Nephron (organoid): Measurements from ENCODE around the gene SCP2.

Source experiments
- H3K27ac Mint-ChIP-seq, 3 experiments: 2 replicates each; pipeline ENCODE4 v1.8.0; 2020; ENCODE audit warnings: mixed read lengths in 3 of 3, mild to moderate bottlenecking in 2 of 3, moderate library complexity in 1 of 3
- H3K27me3 Mint-ChIP-seq: 2 replicates; pipeline ENCODE4 v1.8.0; 2021; ENCODE audit warnings: low read depth, mild to moderate bottlenecking, moderate library complexity, mixed read lengths
- H3K36me3 Mint-ChIP-seq: 2 replicates; pipeline ENCODE4 v1.8.0; 2020; ENCODE audit warnings: low read depth, mixed read lengths
- H3K4me1 Mint-ChIP-seq: 2 replicates; pipeline ENCODE4 v1.8.0; 2020; ENCODE audit warnings: mixed read lengths
- H3K4me3 Mint-ChIP-seq, 3 experiments: 2 replicates each; pipeline ENCODE4 v1.8.0; 2020; ENCODE audit warnings: mild to moderate bottlenecking in 3 of 3, mixed read lengths in 3 of 3, moderate library complexity in 2 of 3
- H3K9me3 Mint-ChIP-seq: 2 replicates; pipeline ENCODE4 v1.8.0; 2020; ENCODE audit warnings: mixed read lengths
- TF ChIP-seq, protein P1 (sequence below), 3 experiments: fragments of 200-600 bp; sonication (generic); IDR thresholded peaks; one replicate each; pipeline ENCODE4 v1.5.0; 2021; ENCODE audit warnings: antibody characterized with exemption in 3 of 3; ENCODE audit not compliant: unreplicated experiment in 3 of 3

Gene SCP2

DNA sequence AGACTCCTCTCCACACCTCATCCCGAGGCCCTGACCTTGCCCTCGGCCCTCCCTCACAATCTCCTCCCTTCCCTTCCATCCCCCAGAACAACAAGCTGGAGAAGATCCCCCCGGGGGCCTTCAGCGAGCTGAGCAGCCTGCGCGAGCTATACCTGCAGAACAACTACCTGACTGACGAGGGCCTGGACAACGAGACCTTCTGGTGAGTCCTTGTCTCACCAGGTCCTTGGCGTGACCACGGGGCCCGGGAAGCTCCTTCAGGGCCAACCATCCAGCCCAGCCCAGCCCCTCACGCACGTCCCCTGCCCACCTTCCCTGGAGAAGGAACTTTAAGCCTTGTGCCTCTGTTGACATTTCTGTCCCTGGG lies 150.5 kb downstream of the SCP2 start:
- Mint-ChIP-seq H3K4me1 (peaks cover 3% of the 10 kb centered on the region), H3K27me3 (peaks cover 8% of the 10 kb centered on the region), H3K27ac (no peak overlapping the region), H3K9me3 (no peaks in the 10 kb centered on the region), H3K36me3 (no peaks in the 10 kb centered on the region), H3K4me3 (no peak overlapping the region)
- TF ChIP-seq, protein P1, sequence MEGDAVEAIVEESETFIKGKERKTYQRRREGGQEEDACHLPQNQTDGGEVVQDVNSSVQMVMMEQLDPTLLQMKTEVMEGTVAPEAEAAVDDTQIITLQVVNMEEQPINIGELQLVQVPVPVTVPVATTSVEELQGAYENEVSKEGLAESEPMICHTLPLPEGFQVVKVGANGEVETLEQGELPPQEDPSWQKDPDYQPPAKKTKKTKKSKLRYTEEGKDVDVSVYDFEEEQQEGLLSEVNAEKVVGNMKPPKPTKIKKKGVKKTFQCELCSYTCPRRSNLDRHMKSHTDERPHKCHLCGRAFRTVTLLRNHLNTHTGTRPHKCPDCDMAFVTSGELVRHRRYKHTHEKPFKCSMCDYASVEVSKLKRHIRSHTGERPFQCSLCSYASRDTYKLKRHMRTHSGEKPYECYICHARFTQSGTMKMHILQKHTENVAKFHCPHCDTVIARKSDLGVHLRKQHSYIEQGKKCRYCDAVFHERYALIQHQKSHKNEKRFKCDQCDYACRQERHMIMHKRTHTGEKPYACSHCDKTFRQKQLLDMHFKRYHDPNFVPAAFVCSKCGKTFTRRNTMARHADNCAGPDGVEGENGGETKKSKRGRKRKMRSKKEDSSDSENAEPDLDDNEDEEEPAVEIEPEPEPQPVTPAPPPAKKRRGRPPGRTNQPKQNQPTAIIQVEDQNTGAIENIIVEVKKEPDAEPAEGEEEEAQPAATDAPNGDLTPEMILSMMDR (IDR thresholded peaks at IDR 0.05; ENCODE audit: unreplicated experiment in 3 of 3), result no peak

DNA sequence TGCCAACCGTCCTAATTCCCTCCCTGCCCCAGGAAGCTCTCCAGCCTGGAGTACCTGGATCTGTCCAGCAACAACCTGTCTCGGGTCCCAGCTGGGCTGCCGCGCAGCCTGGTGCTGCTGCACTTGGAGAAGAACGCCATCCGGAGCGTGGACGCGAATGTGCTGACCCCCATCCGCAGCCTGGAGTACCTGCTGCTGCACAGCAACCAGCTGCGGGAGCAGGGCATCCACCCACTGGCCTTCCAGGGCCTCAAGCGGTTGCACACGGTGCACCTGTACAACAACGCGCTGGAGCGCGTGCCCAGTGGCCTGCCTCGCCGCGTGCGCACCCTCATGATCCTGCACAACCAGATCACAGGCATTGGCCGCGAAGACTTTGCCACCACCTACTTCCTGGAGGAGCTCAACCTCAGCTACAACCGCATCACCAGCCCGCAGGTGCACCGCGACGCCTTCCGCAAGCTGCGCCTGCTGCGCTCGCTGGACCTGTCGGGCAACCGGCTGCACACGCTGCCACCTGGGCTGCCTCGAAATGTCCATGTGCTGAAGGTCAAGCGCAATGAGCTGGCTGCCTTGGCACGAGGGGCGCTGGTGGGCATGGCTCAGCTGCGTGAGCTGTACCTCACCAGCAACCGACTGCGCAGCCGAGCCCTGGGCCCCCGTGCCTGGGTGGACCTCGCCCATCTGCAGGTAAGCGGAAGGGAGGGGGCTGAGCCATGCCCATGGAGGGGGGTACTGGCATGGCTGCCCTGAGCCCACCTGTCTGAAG lies 151.4 kb downstream of the SCP2 start:
- no peak overlapping the region for H3K27ac Mint-ChIP-seq
- TF ChIP-seq, protein P1 (IDR thresholded peaks at IDR 0.05; ENCODE audit: unreplicated experiment in 3 of 3), result no peak
- peaks cover 13% of the 10 kb centered on the region for H3K4me1 Mint-ChIP-seq
- H3K27me3 Mint-ChIP-seq, result peaks cover 11% of the 10 kb centered on the region
- H3K36me3 Mint-ChIP-seq, result no peaks in the 10 kb centered on the region
- H3K9me3 Mint-ChIP-seq, result no peaks in the 10 kb centered on the region
- H3K4me3 Mint-ChIP-seq, result no peak overlapping the region

DNA sequence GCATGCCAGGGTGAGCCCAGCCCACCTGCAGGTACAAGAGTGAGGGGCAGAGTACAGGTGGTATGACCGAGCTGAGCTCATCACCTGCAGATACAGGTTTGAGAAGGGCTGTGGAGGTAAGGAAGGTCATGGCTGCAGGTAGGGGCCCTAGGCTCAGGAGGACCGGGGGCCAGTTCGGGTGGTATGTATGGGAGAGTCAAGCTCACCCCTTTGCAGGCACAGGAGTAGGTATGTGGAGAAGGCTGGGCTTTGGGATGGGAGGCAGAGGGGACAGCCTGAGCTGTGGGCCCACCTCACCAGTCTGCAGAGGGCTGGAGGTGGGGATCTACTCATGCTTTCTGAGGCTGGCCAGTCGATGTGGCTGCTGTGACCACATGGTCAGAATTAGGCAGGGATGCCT lies 152.2 kb downstream of the SCP2 start:
- Mint-ChIP-seq H3K27ac (no peak overlapping the region), H3K4me3 (no peak overlapping the region), H3K36me3 (no peaks in the 10 kb centered on the region), H3K27me3 (peaks cover 16% of the 10 kb centered on the region), H3K4me1 (peaks cover 15% of the 10 kb centered on the region), H3K9me3 (no peaks in the 10 kb centered on the region)
- TF ChIP-seq, protein P1 (IDR thresholded peaks at IDR 0.05; ENCODE audit: unreplicated experiment in 3 of 3), result no peak

DNA sequence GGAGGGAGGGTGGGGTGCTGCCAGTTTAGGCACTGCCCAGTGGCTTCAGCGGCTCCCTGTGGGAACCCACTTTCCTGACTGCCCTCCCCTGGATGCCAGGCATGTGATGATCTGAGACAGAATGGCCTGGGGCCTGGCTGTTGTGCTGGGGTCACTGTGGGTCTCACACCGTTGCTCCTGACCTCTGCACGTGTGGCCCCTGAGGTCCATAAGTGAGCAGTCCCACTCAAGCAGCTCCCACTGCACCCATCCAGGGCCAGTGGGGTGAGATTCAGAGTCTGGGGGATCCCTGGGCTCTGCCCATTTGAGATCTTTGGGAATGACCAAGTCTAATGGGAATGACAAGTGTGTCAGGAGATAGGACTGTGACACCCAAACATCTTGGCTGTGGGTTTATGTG lies 153.0 kb downstream of the SCP2 start:
- TF ChIP-seq, protein P1 (IDR thresholded peaks at IDR 0.05; ENCODE audit: unreplicated experiment in 3 of 3), result no peak
- H3K4me3 Mint-ChIP-seq, result no peak overlapping the region
- H3K27me3 Mint-ChIP-seq, result peaks cover 16% of the 10 kb centered on the region
- no peaks in the 10 kb centered on the region for H3K36me3 Mint-ChIP-seq
- no peak overlapping the region for H3K27ac Mint-ChIP-seq
- no peaks in the 10 kb centered on the region for H3K9me3 Mint-ChIP-seq
- peaks cover 15% of the 10 kb centered on the region for H3K4me1 Mint-ChIP-seq

DNA sequence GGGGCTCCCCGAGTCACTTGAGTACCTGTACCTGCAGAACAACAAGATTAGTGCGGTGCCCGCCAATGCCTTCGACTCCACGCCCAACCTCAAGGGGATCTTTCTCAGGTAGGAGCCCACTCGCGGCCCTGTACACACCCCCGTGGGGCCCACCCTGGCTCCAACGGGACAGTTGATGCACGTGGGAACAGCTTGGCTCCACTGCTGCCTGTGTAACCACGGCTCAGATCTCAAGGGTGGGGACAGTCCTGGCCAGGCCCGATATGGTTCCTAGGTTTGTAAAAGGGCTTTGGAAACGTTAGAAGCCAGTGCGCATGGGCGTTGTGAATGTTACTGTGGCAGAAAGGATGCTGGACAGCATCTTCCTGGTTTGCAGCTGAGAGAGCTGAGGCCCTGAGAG lies 153.7 kb downstream of the SCP2 start:
- no peak overlapping the region for H3K4me3 Mint-ChIP-seq
- TF ChIP-seq, protein P1 (IDR thresholded peaks at IDR 0.05; ENCODE audit: unreplicated experiment in 3 of 3), result no peak
- peaks cover 15% of the 10 kb centered on the region for H3K4me1 Mint-ChIP-seq

More for the DNA sequence above, 153.7 kb downstream of the SCP2 start:
- peaks cover 16% of the 10 kb centered on the region for H3K27me3 Mint-ChIP-seq
- H3K27ac Mint-ChIP-seq, result no peak overlapping the region
- H3K36me3 Mint-ChIP-seq, result no peaks in the 10 kb centered on the region
- H3K9me3 Mint-ChIP-seq, result no peaks in the 10 kb centered on the region
